WTC11 (cell line): ENCODE measurements around the gene GPC6. TPM values are rescaled to one million over a fixed set of nuclear protein-coding genes. Genes with fewer than 3 reads are reported as not detected.
"Not testable (repeated sequence)": the region's sequence is repeated elsewhere in the genome, so short reads cannot be mapped to it uniquely, and the experiment has no call there.

Source experiments
- ATAC-seq: fragments of 200-7000 bp; cut with Tn5 transposase; 2 replicates; pipeline ENCODE4 v1.10.0; 2021; ENCODE audit warnings: mild to moderate bottlenecking, moderate library complexity
- CTCF ChIA-PET: fragments of 300-600 bp; sonication (Branson Sonifier 250); formaldehyde crosslinking; loops from one replicate; lab custom pipeline; 2021; ENCODE audit warnings: antibody characterized with exemption; lab: Charles Lee
- POLR2A ChIA-PET: fragments of 350-600 bp; sonication (Branson Sonifier 250); formaldehyde crosslinking; loops from one replicate; lab custom pipeline; 2021; ENCODE audit warnings: antibody characterized with exemption; lab: Charles Lee
- DNase-seq: peaks from one replicate; pipeline ENCODE4 v3.0.0; 2021; ENCODE audit warnings: low spot score
- H3K27ac Mint-ChIP-seq: 2 replicates; pipeline ENCODE4 v1.8.0; 2021; ENCODE audit warnings: mixed read lengths
- H3K27me3 Mint-ChIP-seq: 2 replicates; pipeline ENCODE4 v1.8.0; 2021; ENCODE audit warnings: low read depth, mild to moderate bottlenecking, moderate library complexity, mixed read lengths
- H3K36me3 Mint-ChIP-seq: 2 replicates; pipeline ENCODE4 v1.8.0; 2021; ENCODE audit warnings: mixed read lengths
- H3K4me1 Mint-ChIP-seq: 2 replicates; pipeline ENCODE4 v1.8.0; 2022; ENCODE audit warnings: mixed read lengths
- H3K4me3 Mint-ChIP-seq: 2 replicates; pipeline ENCODE4 v1.8.0; 2021; ENCODE audit warnings: mild to moderate bottlenecking, moderate library complexity, mixed read lengths
- H3K9me3 Mint-ChIP-seq: 2 replicates; pipeline ENCODE4 v1.8.0; 2021; ENCODE audit warnings: mixed read lengths
- ATF1 ChIP-seq: sonication (generic); formaldehyde crosslinking; IDR thresholded peaks from 2 replicates; pipeline ENCODE4 v1.8.1; 2023; ENCODE audit warnings: mild to moderate bottlenecking, moderate library complexity, missing genetic modification reagents
- ATF3 ChIP-seq: sonication (generic); formaldehyde crosslinking; conservative IDR thresholded peaks from 2 replicates; pipeline ENCODE4 v1.8.1; 2022; ENCODE audit warnings: mild to moderate bottlenecking, missing genetic modification reagents
- CREM ChIP-seq: sonication (generic); formaldehyde crosslinking; IDR thresholded peaks from 2 replicates; pipeline ENCODE4 v1.8.1; 2022; ENCODE audit warnings: mild to moderate bottlenecking, missing genetic modification reagents, moderate library complexity
- ESRRA ChIP-seq: sonication (generic); formaldehyde crosslinking; IDR thresholded peaks from 2 replicates; pipeline ENCODE4 v1.8.1; 2022; ENCODE audit warnings: mild to moderate bottlenecking, missing genetic modification reagents, borderline replicate concordance
- ETV6 ChIP-seq: sonication (generic); formaldehyde crosslinking; IDR thresholded peaks from 2 replicates; pipeline ENCODE4 v1.8.1; 2022; ENCODE audit warnings: mild to moderate bottlenecking, missing genetic modification reagents
- FOXK1 ChIP-seq: sonication (generic); formaldehyde crosslinking; IDR thresholded peaks from 2 replicates; pipeline ENCODE4 v1.8.0; 2022; ENCODE audit warnings: mild to moderate bottlenecking, moderate library complexity, missing genetic modification reagents
- FOXP1 ChIP-seq: sonication (generic); formaldehyde crosslinking; IDR thresholded peaks from 2 replicates; pipeline ENCODE4 v1.8.0; 2022; ENCODE audit warnings: missing genetic modification reagents, mild to moderate bottlenecking, moderate library complexity, borderline replicate concordance
- GABPB1 ChIP-seq: sonication (generic); formaldehyde crosslinking; IDR thresholded peaks from 2 replicates; pipeline ENCODE4 v1.8.1; 2023; ENCODE audit warnings: mild to moderate bottlenecking, missing genetic modification reagents
- JAZF1 ChIP-seq: fragments of 250-450 bp; sonication (Bioruptor Pico); IDR thresholded peaks from 2 replicates; pipeline ENCODE4 v1.9.0; 2021; ENCODE audit warnings: moderate library complexity, mild to moderate bottlenecking, inconsistent platforms
- JUN ChIP-seq: sonication (generic); formaldehyde crosslinking; IDR thresholded peaks from 2 replicates; pipeline ENCODE4 v1.8.0; 2023; ENCODE audit warnings: mild to moderate bottlenecking, missing genetic modification reagents
- KAT7 ChIP-seq: sonication (generic); formaldehyde crosslinking; IDR thresholded peaks from 2 replicates; pipeline ENCODE4 v1.8.1; 2023; ENCODE audit warnings: missing genetic modification reagents, mild to moderate bottlenecking, borderline replicate concordance
- MLX ChIP-seq: sonication (generic); formaldehyde crosslinking; IDR thresholded peaks from 2 replicates; pipeline ENCODE4 v1.8.1; 2023; ENCODE audit warnings: mild to moderate bottlenecking, missing genetic modification reagents, moderate library complexity
- NFATC4 ChIP-seq: fragments of 250-450 bp; sonication (Bioruptor Pico); IDR thresholded peaks from 2 replicates; pipeline ENCODE4 v1.9.0; 2021; ENCODE audit warnings: mild to moderate bottlenecking
- NR2C2 ChIP-seq: sonication (generic); formaldehyde crosslinking; IDR thresholded peaks from 2 replicates; pipeline ENCODE4 v1.8.0; 2022; ENCODE audit warnings: mild to moderate bottlenecking, missing genetic modification reagents
- SP1 ChIP-seq: sonication (generic); formaldehyde crosslinking; conservative IDR thresholded peaks from 2 replicates; pipeline ENCODE4 v1.8.1; 2022; ENCODE audit warnings: missing genetic modification reagents
- TEAD1 ChIP-seq: sonication (generic); formaldehyde crosslinking; IDR thresholded peaks from 2 replicates; pipeline ENCODE4 v1.8.0; 2022; ENCODE audit warnings: mild to moderate bottlenecking, missing genetic modification reagents
- ZNF138 ChIP-seq: sonication (generic); formaldehyde crosslinking; conservative IDR thresholded peaks from 2 replicates; pipeline ENCODE4 v1.8.1; 2022; ENCODE audit warnings: mild to moderate bottlenecking, moderate library complexity, missing genetic modification reagents
- ZNF219 ChIP-seq: sonication (generic); formaldehyde crosslinking; IDR thresholded peaks from 2 replicates; pipeline ENCODE4 v1.8.0; 2023; ENCODE audit warnings: missing genetic modification reagents, mild to moderate bottlenecking, borderline replicate concordance
- ZNF317 ChIP-seq: sonication (generic); formaldehyde crosslinking; IDR thresholded peaks from 2 replicates; pipeline ENCODE4 v1.8.1; 2023; ENCODE audit warnings: low read depth, mild to moderate bottlenecking, moderate library complexity, missing genetic modification reagents, borderline replicate concordance
- ZNF396 ChIP-seq: fragments of 250-450 bp; sonication (Bioruptor Pico); IDR thresholded peaks from 2 replicates; pipeline ENCODE4 v1.8.0; 2021; ENCODE audit warnings: mild to moderate bottlenecking, moderate library complexity, borderline replicate concordance
- ZNF423 ChIP-seq: fragments of 250-450 bp; sonication (Bioruptor Pico); IDR thresholded peaks from 2 replicates; pipeline ENCODE4 v2.1.2; 2022; ENCODE audit warnings: mild to moderate bottlenecking, moderate library complexity
- total RNA-seq: library from RNA; stranded (reverse); gene quantifications from 3 replicates; pipeline ENCODE4 v1.2.3, GENCODE V29; 2021
- TF ChIP-seq, protein P1 (sequence below): sonication (generic); formaldehyde crosslinking; IDR thresholded peaks from 2 replicates; pipeline ENCODE4 v1.8.1; 2022; ENCODE audit warnings: low read depth, mild to moderate bottlenecking, moderate library complexity, missing genetic modification reagents, borderline replicate concordance
- TF ChIP-seq, protein P2 (sequence below): fragments of 250-450 bp; sonication (Bioruptor Pico); conservative IDR thresholded peaks from 2 replicates; pipeline ENCODE4 v1.9.0; 2021; ENCODE audit warnings: mild to moderate bottlenecking
- TF ChIP-seq, protein P3 (sequence below): sonication (generic); formaldehyde crosslinking; IDR thresholded peaks from 2 replicates; pipeline ENCODE4 v1.8.0; 2022; ENCODE audit warnings: mild to moderate bottlenecking, missing genetic modification reagents
- TF ChIP-seq, protein P4 (sequence below): sonication (generic); formaldehyde crosslinking; IDR thresholded peaks from 2 replicates; pipeline ENCODE4 v1.8.1; 2022; ENCODE audit warnings: mild to moderate bottlenecking, moderate library complexity, missing genetic modification reagents

The GPC6 gene
- total RNA-seq, 1 experiment from 2014 or later: 19.5 TPM

GRCh38 chr13:93480553-93481106 is 254.0 kb downstream of the GPC6 start:
- Mint-ChIP-seq H3K4me1 (peaks cover 26% of the 10 kb centered on the region), H3K27me3 (no peaks in the 10 kb centered on the region), H3K27ac (no peak overlapping the region), H3K9me3 (no peaks in the 10 kb centered on the region), H3K4me3 (no peak overlapping the region), H3K36me3 (no peaks in the 10 kb centered on the region)
- TF ChIP-seq NFATC4 (CRISPR knock-in tag) (no peak), ATF3 (no peak), JAZF1 (CRISPR knock-in tag) (no peak), ZNF138 (CRISPR knock-in tag) (no peak), FOXK1 (no peak), MLX (CRISPR knock-in tag) (no peak), CREM (CRISPR knock-in tag) (no peak), ZNF219 (CRISPR knock-in tag) (no peak), ZNF317 (CRISPR knock-in tag) (no peak)
- TF ChIP-seq, protein P1, sequence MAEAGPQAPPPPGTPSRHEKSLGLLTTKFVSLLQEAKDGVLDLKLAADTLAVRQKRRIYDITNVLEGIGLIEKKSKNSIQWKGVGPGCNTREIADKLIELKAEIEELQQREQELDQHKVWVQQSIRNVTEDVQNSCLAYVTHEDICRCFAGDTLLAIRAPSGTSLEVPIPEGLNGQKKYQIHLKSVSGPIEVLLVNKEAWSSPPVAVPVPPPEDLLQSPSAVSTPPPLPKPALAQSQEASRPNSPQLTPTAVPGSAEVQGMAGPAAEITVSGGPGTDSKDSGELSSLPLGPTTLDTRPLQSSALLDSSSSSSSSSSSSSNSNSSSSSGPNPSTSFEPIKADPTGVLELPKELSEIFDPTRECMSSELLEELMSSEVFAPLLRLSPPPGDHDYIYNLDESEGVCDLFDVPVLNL (CRISPR knock-in tag): no peak
- TF ChIP-seq, protein P2, sequence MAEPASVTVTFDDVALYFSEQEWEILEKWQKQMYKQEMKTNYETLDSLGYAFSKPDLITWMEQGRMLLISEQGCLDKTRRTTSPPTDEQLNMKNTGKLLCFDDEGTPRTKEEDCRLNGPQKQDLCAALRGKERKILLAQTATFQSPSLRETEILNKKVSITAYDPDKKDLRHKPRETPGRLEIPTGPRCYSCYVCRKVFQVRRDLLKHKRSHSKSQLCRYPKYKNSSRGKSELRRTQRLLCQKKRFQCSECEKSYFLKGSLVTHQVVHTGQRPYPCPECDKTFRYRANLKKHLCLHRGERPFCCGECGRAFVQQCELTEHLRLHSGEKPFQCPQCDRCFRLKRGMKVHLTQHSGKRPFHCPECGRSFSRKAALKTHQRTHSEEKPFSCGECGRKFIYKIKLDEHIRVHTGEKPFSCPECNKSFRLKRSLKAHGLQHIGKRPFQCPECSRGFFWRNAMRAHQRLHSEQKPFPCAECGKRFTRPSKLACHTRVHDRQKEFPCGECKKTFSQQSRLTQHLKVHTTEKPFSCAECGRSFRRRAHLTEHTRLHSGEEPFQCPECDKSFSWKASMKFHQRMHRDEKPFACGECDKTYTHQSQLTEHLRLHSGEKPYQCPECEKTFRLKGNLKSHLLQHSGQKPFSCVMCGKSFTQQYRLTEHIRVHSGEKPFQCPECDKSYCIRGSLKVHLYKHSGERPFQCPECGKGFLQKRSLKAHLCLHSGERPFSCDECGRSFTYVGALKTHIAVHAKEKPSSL (CRISPR knock-in tag): no peak
- TF ChIP-seq, protein P3, sequence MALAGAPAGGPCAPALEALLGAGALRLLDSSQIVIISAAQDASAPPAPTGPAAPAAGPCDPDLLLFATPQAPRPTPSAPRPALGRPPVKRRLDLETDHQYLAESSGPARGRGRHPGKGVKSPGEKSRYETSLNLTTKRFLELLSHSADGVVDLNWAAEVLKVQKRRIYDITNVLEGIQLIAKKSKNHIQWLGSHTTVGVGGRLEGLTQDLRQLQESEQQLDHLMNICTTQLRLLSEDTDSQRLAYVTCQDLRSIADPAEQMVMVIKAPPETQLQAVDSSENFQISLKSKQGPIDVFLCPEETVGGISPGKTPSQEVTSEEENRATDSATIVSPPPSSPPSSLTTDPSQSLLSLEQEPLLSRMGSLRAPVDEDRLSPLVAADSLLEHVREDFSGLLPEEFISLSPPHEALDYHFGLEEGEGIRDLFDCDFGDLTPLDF (CRISPR knock-in tag): no peak
- TF ChIP-seq, protein P4, sequence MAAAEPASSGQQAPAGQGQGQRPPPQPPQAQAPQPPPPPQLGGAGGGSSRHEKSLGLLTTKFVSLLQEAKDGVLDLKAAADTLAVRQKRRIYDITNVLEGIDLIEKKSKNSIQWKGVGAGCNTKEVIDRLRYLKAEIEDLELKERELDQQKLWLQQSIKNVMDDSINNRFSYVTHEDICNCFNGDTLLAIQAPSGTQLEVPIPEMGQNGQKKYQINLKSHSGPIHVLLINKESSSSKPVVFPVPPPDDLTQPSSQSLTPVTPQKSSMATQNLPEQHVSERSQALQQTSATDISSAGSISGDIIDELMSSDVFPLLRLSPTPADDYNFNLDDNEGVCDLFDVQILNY (CRISPR knock-in tag): no peak
- DNase-seq (no peak), ATAC-seq (no peak)
- ChIA-PET CTCF (no interaction called here), POLR2A (no interaction called here)

- DNase-seq: peak; percentile 10
- POLR2A ChIA-PET, CTCF ChIA-PET, H3K9me3 Mint-ChIP-seq, H3K36me3 Mint-ChIP-seq, ATAC-seq, H3K27me3 Mint-ChIP-seq: not testable (repeated sequence)
- Mint-ChIP-seq H3K4me1 (peaks cover 38% of the 10 kb centered on the region), H3K27ac (peak overlapping the region; percentile 87), H3K4me3 (peak overlapping the region; percentile 74)
Observed at GRCh38 chr13:93496117-93496516, 269.5 kb downstream of the GPC6 start.

DNA sequence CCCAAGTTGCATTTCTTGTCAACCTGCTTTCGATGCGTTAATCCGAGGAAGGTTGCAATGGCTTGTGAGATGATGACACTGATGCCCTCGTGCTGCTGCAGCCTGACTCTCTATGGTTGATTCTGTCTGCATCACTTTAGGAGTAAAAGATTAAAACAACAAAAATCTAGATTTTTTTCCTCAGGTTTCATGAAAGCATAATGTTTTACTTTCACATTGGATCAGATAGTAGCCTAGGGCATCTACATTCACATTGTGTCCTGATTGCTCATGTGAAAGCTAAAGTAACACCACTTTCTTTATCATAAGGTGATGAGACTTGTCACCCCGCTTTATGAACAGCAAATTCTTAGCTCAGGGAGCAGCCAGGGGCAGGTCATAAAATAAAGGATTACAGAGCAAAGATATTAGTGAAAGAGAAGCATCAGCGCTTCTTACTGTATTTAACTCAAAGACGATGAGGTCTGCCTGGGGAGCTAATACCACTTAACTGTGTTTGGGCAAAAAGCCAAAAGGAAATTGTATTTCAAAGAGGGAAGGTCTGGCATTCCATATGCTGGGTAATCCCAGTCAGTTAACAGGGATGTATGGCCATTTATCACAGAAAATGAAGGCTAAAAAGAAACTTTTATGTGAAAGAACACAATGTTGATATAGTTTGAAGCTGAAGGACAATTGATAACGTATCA is 270.5 kb downstream of the GPC6 start:
- 0 out of 2 replicates have a peak, but pooled peaks have one; percentile 28 for ATAC-seq
- Mint-ChIP-seq H3K27me3 (no peaks in the 10 kb centered on the region), H3K27ac (no peak overlapping the region), H3K36me3 (peaks cover 3% of the 10 kb centered on the region), H3K4me1 (peaks cover 43% of the 10 kb centered on the region), H3K4me3 (peak overlapping the region; percentile 74), H3K9me3 (no peaks in the 10 kb centered on the region; the same call in 1 of the 2 replicates)
- no peak for DNase-seq
- POLR2A ChIA-PET: no interaction called here
- CTCF ChIA-PET: no interaction called here
- TF ChIP-seq TEAD1: no peak
- TF ChIP-seq ZNF423 (CRISPR knock-in tag): no peak
- TF ChIP-seq NR2C2 (CRISPR knock-in tag): no peak
- no peak for TF ChIP-seq ETV6 (CRISPR knock-in tag)
- no peak for TF ChIP-seq JAZF1 (CRISPR knock-in tag)
- TF ChIP-seq ATF1 (CRISPR knock-in tag): no peak
- TF ChIP-seq FOXP1 (CRISPR knock-in tag): no peak
- TF ChIP-seq GABPB1 (CRISPR knock-in tag): no peak
- TF ChIP-seq, protein P3 (CRISPR knock-in tag): no peak
- TF ChIP-seq SP1 (CRISPR knock-in tag): no peak
- TF ChIP-seq ZNF396 (CRISPR knock-in tag): no peak
- TF ChIP-seq JUN (CRISPR knock-in tag): no peak
- TF ChIP-seq KAT7 (CRISPR knock-in tag): no peak
- TF ChIP-seq ESRRA (CRISPR knock-in tag): no peak
